Activated CD4-positive, CD25-positive, alpha-beta regulatory T cell (primary cell): ENCODE measurements around the gene USP32.
"Not testable (repeated sequence)": the region's sequence is repeated elsewhere in the genome, so short reads cannot be mapped to it uniquely, and the experiment has no call there.

ENCODE experiments used
- DNase-seq, 4 experiments: peaks; one replicate each; lab custom pipeline; 2025; lab: John Stamatoyannopoulos, UW

The USP32 gene

GRCh38 chr17:60330731-60331130 lies 61.2 kb downstream of the USP32 start:
- no peak for DNase-seq

DNA sequence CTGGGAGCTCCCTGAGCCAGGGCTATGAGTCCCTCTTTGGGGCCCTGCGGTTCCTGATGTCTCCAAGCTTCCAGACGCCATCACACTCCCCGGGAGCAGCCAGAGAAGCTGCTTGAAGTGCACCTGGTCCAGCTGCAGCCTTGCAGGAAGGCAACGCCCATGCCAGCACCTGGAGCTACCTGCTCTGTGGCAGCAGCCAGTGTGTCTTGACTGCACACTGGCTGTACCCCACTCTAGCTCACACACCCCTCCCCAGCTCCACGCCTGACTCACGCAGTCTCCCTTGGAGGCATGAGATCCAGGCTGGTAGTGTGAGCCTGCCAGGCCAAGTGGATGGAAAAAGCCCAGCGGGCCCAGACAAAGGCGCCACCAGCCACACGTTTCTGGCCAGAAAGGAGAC lies 63.3 kb downstream of the USP32 start:
- no peak for DNase-seq

DNA sequence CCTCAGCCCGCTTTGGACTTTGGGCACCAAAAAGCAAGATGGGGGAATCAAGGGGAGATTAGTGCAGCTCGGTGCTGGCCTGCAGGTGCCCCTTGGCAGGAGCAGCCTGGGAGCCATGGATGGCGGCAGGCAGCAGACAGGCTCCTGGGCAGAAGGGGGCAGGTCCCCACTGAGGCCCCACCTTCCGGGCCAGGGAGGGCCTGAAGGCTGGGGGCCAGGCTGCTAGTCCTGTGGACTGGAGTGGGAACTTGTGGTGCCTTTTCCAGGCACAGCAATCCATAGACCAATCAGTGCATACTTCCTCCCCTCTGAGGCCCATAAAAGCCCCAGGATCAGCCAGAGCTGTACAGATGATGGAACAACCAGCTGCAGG lies 64.0 kb downstream of the USP32 start:
- DNase-seq = no peak

- no peak for DNase-seq
Observed at GRCh38 chr17:60327134-60327900, 64.6 kb downstream of the USP32 start.

DNA sequence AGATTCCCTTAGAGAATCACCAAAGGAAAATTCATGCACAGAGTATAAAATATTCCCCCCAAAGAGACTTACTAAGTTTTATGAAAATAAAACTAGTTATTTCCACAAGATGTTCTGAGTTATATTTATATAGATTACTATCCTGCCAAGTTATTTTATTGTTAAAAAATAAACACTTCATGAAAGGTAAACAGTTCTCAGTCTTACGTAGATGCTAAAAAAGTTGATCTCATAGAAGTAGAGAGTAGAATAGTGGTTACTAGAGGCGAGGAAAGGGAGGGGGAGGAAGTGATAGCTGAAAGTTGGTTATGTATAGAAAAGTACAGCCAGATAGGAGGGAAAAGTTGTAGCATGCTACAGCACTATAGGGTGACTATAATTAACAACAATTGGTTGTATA lies 65.2 kb downstream of the USP32 start:
- DNase-seq = no peak

DNA sequence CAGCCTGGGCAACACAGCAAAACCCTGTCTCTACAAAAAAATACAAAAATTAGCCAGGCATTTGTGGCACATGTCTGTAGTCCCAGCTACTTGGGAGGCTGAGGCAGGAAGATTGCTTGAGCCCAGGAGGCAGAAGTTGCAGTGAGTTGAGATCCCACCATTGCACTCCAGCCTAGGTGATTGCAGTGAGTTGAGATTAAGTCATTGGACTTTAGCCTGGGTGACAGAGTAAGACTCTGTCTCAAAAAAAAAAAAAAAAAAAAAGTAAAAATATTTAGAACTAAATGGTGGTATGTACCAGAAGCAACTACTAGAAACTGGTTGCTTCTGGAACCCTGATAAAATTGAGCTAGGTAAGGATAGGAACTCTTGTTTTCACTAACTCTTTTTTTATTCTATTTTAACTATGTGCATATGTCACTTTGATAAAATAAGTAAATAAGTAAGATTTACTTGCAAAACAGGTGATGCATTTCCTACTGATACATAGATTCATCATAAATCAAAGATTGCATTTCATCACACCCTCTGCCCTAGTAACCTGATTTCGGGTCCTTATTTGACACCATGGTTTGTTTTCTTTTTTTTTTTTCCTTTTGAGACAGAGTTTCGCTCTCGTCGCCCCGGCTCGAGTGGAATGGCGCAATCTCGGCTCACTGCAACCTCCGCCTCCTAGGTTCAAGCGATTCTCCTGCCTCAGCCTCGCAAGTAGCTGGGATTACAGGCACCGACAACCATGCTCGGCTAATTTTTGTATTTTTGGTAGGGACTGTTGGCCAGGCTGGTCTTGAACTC lies 66.0 kb downstream of the USP32 start:
- no peak for DNase-seq

- no peak for DNase-seq
Observed at GRCh38 chr17:60323754-60324153, 68.2 kb downstream of the USP32 start.

DNA sequence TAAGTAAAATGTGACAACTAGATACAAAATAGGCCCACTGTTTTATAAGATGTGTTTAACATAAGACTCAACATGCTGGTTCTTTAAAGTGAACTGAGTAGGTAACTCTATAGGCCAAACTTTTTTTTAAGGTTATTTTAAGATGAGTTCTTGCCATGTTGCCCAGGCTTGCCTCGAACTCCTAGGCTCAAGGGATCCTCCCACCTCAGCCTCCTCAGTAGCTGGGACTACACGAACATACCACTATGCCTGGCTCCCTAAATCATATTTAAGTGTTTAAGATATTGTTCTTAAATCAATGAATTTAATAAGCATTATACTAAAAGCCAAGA lies 69.9 kb downstream of the USP32 start:
- DNase-seq = no peak

- DNase-seq = no peak
Observed at GRCh38 chr17:60321336-60322055, 70.4 kb downstream of the USP32 start.

- DNase-seq = no peak
Observed at GRCh38 chr17:60318830-60319229, 73.1 kb downstream of the USP32 start.

GRCh38 chr17:60318326-60318725 lies 73.6 kb downstream of the USP32 start:
- no peak for DNase-seq

GRCh38 chr17:60315650-60316049 lies 76.3 kb downstream of the USP32 start:
- DNase-seq = no peak

DNA sequence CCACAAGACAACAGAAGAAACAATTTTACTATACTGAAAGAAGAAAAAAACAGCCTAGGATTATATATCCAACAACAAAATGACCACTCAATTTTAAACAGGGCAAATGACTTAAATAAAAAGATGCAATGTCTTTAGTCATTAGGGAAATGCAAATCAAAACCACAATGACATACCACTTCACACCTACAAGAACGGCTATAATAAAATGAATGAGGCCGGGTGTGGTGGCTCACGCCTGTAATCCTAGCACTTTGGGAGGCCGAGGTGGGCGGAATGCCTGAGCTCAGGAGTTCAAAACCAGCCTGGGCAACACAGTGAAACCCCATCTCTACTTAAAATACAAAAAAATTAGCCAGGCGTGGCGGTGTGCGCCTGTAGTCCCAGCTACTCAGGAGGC lies 77.0 kb downstream of the USP32 start:
- DNase-seq = not testable (repeated sequence)

DNA sequence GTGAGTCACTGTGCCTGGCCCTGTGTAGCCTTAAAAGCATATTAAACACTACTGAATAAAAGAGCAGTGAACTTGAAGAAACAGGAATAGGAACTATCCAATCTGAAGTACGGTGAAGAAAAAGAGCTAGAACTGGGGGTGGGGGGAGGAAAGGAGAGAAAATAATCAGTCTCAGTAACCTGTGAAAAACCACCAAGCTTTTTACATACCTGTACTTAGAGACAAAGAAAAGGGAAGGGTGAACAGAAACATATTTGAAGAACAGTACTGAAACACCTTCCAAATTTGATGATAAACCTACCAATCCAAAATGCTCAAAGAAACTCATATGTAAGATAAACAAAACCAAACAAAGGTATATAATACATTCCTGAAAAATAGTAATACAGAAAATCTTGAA lies 77.5 kb downstream of the USP32 start:
- no peak for DNase-seq

DNA sequence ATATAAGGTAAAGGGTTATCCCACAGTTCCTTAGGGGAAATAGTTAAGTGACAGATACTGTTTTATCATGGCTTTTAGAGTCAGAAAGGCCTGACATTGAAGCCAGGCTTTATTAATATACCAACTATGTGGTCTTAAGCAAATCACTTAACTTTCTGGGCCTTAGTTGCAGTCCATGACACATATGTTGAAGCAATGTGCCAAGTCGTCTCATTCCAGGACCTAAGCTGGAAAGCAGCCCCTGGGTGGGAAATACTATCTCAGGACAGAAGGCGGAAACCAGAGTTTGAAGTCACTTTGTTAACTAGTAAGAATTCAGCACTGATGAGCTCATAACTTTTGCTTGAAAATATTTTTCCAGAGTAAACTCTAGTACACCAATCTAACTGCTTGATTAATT lies 80.0 kb downstream of the USP32 start:
- no peak for DNase-seq

DNA sequence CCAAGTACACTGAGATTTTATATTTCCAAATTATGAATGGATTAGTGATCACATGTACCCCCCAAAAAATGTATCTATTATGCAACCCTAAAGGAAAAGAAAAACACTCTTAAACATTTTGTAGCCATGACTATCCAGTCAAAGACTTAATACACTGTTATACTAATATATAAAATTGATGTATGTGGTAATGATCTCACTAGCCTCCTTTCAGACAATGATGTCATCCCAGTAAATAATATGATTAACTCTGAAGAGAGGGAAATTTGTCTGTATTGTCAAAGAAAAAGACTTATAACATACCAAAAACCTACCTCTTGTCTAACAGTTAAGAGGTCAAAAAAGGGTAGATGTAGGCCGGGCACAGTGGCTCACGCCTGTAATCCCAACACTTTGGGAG lies 80.7 kb downstream of the USP32 start:
- DNase-seq = no peak

DNA sequence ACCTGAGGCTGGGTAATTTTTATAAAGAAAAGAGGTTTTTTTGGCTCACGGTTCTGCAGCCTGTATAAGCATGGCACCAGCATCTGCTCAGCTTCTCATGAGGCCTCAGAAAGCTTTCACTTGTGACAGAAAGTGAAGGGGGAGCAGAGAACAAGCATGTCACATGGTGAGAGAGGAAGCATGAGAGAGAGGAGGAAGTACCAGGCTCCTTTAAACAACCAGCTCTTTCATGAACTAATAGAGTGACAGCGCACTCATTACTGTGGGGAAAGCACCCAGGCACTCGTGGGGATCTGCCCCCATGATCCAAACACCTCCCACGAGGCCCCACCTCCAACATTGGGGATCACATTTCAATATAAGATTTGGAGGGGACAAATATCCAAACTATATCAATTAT lies 86.8 kb downstream of the USP32 start:
- DNase-seq = no peak

GRCh38 chr17:60304502-60304901 lies 87.4 kb downstream of the USP32 start:
- no peak for DNase-seq

DNA sequence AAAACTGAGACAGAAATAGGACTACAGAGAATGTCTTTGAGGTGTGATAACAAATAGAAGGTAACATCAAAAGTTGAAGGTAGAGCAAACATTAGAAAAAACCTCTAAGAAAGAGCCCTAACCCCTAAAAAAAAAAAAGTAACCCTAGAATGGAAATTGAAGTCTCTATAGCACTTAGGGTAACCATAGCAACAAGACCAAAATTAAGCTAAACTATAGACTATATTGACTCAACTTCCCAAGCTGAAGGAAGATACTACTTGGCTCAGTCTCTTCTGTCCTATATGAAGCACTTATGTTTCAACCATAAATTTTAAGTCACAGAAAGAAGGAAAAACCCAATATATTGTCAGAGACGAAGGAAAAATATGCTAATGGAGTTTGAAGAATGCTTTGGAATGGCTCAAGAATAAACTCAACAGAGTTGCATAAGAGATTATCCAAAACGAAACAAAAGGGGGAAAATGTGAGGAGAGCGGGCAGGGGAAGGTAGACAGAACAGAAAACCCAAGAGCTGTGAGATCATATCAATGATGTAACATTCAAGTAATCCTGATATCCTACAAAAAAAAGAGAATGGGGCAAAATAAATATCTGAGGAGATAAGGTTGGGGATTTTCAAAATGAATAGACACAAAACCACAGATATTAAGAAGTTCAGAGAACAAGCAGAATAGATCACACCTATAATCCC lies 88.4 kb downstream of the USP32 start:
- DNase-seq = no peak

- DNase-seq = no peak
Observed at GRCh38 chr17:60301649-60302048, 90.3 kb downstream of the USP32 start.

DNA sequence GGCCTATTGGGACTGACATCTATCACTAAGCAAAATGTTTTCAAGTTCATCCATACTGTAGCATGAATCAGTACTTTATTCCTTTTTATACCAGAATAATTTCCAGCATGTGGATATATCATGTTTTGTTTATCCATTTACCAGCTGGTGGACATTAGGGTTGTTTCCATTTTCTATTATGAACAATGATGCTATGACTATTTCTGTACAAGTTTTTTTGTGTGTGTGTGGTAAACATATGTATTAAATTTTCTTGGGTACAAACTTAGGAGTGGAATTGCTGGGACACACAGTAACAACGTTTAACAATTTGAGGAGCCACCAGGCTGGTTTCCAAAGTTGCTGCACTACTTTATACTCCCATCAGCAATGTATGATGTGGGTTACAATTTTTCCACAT lies 91.0 kb downstream of the USP32 start:
- no peak for DNase-seq

DNA sequence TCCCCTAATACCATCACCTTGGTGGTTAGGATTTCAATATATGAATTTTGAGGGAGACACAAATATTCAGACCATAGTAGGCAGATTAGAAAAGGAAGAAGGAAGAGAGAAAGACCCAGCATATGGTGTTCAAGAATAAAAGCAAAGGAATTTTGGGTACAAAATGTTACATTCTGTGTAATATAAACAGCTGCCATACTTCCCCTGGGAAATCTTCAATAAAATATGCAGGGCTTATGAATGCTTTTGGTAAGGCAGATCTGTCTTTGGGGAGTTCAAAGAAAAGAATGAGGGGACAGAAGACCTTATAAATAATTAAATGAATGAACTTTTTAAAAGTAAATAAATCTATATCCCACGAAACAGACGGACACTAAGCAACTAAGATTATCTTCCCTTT lies 91.9 kb downstream of the USP32 start:
- DNase-seq = no peak
